HuH-7.5 (cell line): ENCODE results near the gene TELO2.

ENCODE experiments used
- DNase-seq: peaks from one replicate; pipeline ENCODE4 v3.0.0; 2011; ENCODE audit warnings: low spot score

TELO2 gene

DNA sequence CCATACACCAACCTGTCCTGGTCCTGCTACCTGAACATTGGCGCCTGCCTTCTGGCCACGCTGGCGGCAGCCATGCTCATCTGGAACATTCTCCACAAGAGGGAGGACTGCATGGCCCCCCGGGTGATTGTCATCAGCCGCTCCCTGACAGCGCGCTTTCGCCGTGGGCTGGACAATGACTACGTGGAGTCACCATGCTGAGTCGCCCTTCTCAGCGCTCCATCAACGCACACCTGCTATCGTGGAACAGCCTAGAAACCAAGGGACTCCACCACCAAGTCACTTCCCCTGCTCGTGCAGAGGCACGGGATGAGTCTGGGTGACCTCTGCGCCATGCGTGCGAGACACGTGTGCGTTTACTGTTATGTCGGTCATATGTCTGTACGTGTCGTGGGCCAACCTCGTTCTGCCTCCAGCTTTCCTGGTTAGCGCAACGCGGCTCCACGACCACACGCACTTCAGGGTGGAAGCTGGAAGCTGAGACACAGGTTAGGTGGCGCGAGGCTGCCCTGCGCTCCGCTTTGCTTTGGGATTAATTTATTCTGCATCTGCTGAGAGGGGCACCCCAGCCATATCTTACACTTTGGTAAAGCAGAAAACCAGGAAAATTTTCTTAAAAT lies 61.8 kb downstream of the TELO2 start:
- no peak for DNase-seq

DNA sequence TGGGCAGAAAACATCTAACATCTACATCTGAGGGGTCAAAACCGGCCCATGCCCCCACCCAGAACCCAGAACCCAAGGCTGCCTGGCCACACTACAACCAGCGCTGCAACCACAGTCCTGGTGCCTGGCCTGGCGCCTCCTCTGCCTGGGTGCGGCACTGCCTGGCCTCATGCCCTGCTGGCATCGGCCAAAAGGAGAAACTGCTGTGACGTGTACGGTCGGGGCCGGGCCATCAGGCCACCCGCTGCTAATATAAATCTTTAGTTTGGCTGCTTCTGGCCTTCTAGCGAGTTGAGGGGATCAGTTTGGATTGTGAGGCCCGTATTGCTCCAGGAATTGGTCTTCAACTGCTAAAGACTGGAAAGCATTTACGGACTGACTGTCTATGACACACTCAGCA lies 63.1 kb downstream of the TELO2 start:
- no peak for DNase-seq

DNA sequence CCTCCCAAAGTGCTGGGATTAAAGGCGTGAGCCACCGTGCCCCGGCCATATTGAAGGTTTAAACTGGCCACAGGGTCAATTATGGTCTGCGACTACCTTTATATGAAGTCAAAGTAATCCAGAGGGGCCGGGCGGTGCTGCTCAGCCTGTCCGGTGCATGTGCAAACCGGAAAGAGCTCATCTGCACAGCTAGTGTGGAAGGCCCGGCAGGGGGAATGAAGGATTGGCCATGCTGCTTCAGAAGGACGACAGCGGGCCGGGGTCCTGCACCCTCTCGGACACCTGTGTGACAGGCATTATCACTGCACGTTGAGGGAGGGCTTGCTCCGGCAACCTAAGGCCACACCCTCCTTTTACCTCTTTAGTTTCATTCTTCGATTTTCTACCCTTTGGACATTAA lies 63.9 kb downstream of the TELO2 start:
- no peak for DNase-seq

DNA sequence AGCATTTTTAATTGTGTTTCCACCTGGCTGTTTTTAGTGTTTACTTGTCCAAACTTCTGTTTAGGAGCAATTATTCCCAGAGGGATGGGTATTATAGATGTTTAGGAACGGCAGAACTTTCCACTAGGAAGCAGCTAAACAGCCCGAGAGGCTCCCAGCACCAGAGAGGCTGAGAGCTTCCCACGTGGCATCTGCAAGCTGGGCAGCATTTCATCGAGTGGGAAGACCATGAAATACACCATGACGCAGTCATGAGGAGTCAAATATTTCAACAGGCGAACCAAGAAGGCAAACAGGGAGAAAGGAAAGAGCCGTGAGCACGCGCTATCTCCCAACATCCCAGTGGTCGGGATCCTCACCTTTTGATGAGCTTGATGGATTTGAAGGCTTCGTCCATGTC lies 64.4 kb downstream of the TELO2 start:
- DNase-seq: no peak

DNA sequence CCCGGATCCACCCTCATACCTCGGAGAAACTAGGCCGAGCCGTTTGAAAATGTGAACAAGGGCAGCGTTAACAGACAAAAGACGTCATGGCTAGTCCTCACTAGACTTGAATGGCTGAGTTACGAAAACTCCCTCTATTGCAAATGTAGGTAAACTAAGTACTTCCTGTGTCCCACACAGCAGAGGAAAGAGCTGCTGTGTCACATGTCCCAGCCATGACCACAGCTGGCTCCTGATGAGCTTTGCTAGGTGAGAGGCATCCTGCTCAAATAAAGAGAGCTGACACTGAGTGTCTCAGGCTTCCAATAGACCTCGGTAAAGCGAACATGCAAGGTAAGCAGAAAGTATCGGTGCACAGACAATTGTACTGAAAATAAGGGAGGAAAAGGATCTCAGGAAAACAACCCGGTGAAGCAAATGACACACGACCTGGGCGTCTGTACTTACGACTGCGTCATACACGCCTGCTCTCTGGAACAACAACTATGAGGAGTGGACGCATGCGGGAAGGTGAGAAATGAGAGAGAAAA lies 66.4 kb downstream of the TELO2 start:
- no peak for DNase-seq
